Epidermal melanocyte (primary cell): ENCODE measurements around the gene CENPA.

ENCODE experiments used
- DNase-seq: peaks from one replicate; pipeline ENCODE4 v3.0.0; 2011; ENCODE audit warnings: low spot score; ENCODE audit not compliant: insufficient read length

Gene CENPA

DNA sequence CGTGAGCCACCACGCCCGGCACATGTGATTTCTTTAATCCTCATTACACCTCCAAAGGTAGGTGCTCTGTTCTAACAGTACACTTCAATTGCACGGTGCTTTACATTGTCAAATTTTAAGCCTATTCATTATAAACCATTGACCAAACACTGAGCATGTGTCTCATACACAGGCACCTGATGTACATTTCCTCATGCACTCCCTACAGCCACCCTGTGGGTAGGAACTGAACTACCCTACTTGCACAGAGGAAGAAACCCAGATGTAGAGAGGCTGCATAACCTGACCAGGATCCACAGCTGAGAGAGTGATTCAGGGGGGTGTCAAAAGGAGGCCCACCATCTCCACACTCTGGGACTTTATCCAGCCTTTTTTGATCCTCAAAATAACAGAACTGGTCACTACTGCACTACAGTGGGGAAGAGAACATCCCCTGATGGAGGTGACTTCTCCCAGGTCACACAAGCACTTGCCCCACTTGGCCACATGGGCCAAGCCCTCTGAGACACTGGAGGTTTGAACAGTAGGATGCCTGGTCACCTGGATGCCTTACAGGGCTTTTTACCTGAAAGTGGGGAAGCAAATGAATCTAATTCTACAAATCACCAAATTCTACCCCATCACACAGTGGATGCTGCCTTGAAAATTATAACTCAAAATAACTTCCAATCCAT lies 55.2 kb downstream of the CENPA start:
- DNase-seq = no peak

DNA sequence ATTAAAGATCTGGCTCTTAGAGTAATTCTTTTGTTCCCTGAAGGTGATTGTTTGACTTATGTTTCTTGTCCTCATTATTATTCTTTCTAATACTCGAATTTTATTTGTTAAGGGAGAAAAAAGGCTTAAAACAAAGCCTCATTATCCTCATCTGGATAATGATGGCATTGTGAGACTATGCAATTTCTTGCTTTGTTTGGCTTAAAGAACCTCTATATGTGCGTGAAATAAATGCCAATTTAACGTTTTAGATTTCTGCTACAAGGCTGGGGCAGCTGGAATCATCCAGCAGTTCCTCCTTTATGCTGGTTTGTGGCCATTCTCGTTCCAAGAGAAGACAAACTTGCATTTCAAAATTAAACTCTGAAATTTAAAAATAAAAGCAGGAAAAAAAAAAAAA lies 57.2 kb downstream of the CENPA start:
- DNase-seq = no peak
